Measurements from ENCODE around the gene ARG2.

- TF ChIP-seq EZH2 (IDR thresholded peaks at IDR 0.05; ENCODE audit: borderline replicate concordance) (no peak), EZH2phosphoT487 (IDR thresholded peaks at IDR 0.05; ENCODE audit: low read depth, severe bottlenecking, unreplicated experiment) (no peak)
These were observed 45.6 kb upstream of the ARG2 start for GRCh38 chr14:67574156-67574555.
